SK-N-MC (cell line): ENCODE results near the gene ARHGAP30.
"Not testable (repeated sequence)": the region's sequence is repeated elsewhere in the genome, so short reads cannot be mapped to it uniquely, and the experiment has no call there.

Experiments
- DNase-seq: peaks from one replicate; pipeline ENCODE4 v3.0.0-alpha.2; 2011; ENCODE audit warnings: low read depth, low spot score
- H3K27ac ChIP-seq: fragments of 200-600 bp; sonication (generic); 2 replicates; pipeline ENCODE4 v1.5.1; 2016; ENCODE audit warnings: mixed run types
- H3K36me3 ChIP-seq: fragments of 200-600 bp; sonication (generic); 2 replicates; pipeline ENCODE4 v1.6.1; 2017; ENCODE audit warnings: antibody characterized with exemption, low read length, mixed read lengths; ENCODE audit not compliant: insufficient read depth
- H3K4me3 ChIP-seq: fragments of 200-600 bp; sonication (generic); 2 replicates; pipeline ENCODE4 v1.5.1; 2016
- H3K9ac ChIP-seq: fragments of 200-600 bp; sonication (generic); 2 replicates; pipeline ENCODE4 v1.8.0; 2017; ENCODE audit warnings: mixed run types, mixed read lengths; ENCODE audit not compliant: insufficient read length
- H3K9me3 ChIP-seq: fragments of 200-600 bp; sonication (generic); 2 replicates; pipeline ENCODE4 v1.6.1; 2017; ENCODE audit warnings: low read depth, mild to moderate bottlenecking, antibody characterized with exemption, low read length, moderate library complexity, mixed read lengths
- EZH2 ChIP-seq: fragments of 200-600 bp; sonication (generic); IDR thresholded peaks from one replicate; pipeline ENCODE4 v1.6.1; 2017; ENCODE audit warnings: antibody characterized with exemption
- FOXP2 ChIP-seq: optimal IDR thresholded peaks from 2 replicates; pipeline ENCODE3; 2011; ENCODE audit warnings: mild to moderate bottlenecking, moderate library complexity; ENCODE audit not compliant: insufficient read depth; ENCODE audit errors: extremely low read length, control extremely low read depth
- POLR2AphosphoS5 ChIP-seq: IDR thresholded peaks from 2 replicates; pipeline ENCODE4 v1.6.1; 2012; ENCODE audit warnings: mild to moderate bottlenecking, low read depth, low read length, borderline replicate concordance

Gene ARHGAP30

GRCh38 chr1:161068306-161069234, 1.1 kb downstream of the ARHGAP30 start:
- TF ChIP-seq FOXP2: no peak
- TF ChIP-seq POLR2AphosphoS5: no peak
- TF ChIP-seq EZH2: no peak

GRCh38 chr1:161066694-161067093, 3.0 kb downstream of the ARHGAP30 start:
- no peak for DNase-seq
- Histone ChIP-seq H3K36me3 (no peaks in the 10 kb centered on the region), H3K27ac (no peak overlapping the region), H3K9ac (no peak overlapping the region), H3K9me3 (no peaks in the 10 kb centered on the region), H3K4me3 (no peak overlapping the region)
- TF ChIP-seq POLR2AphosphoS5 (no peak), FOXP2 (no peak), EZH2 (no peak)

More at GRCh38 chr1:161068306-161069234, 1.1 kb downstream of the ARHGAP30 start:
- Histone ChIP-seq H3K4me3 (no peak overlapping the region), H3K9me3 (no peaks in the 10 kb centered on the region), H3K27ac (no peak overlapping the region), H3K36me3 (no peaks in the 10 kb centered on the region), H3K9ac (no peak overlapping the region)
- DNase-seq: no peak

- H3K4me3 ChIP-seq, DNase-seq, H3K9me3 ChIP-seq, H3K36me3 ChIP-seq, H3K9ac ChIP-seq, H3K27ac ChIP-seq: not testable (repeated sequence)
These were observed 4.0 kb downstream of the ARHGAP30 start for GRCh38 chr1:161065681-161066080.

- not testable (repeated sequence) for H3K9ac ChIP-seq, H3K36me3 ChIP-seq, H3K9me3 ChIP-seq, H3K4me3 ChIP-seq, DNase-seq, H3K27ac ChIP-seq
These were observed 5.8 kb downstream of the ARHGAP30 start for GRCh38 chr1:161063936-161064335.

- H3K9me3 ChIP-seq: no peaks in the 10 kb centered on the region
- H3K27ac ChIP-seq: no peak overlapping the region
- no peaks in the 10 kb centered on the region for H3K36me3 ChIP-seq
- no peak overlapping the region for H3K4me3 ChIP-seq
- no peak overlapping the region for H3K9ac ChIP-seq
- no peak for DNase-seq
- TF ChIP-seq EZH2 (no peak), FOXP2 (no peak), POLR2AphosphoS5 (no peak)
These were observed 8.3 kb downstream of the ARHGAP30 start for GRCh38 chr1:161061419-161061818.

GRCh38 chr1:161059293-161059692, 10.4 kb downstream of the ARHGAP30 start:
- H3K9ac ChIP-seq: no peak overlapping the region
- no peak for TF ChIP-seq EZH2
- no peak for TF ChIP-seq POLR2AphosphoS5
- TF ChIP-seq FOXP2: no peak
- H3K36me3 ChIP-seq: no peaks in the 10 kb centered on the region
- no peak for DNase-seq
- no peak overlapping the region for H3K4me3 ChIP-seq
- no peaks in the 10 kb centered on the region for H3K9me3 ChIP-seq
- no peak overlapping the region for H3K27ac ChIP-seq

- Histone ChIP-seq H3K36me3 (no peaks in the 10 kb centered on the region), H3K4me3 (no peak overlapping the region), H3K27ac (no peak overlapping the region), H3K9ac (no peak overlapping the region), H3K9me3 (no peaks in the 10 kb centered on the region)
- no peak for DNase-seq
- no peak for TF ChIP-seq EZH2
These were observed 14.9 kb downstream of the ARHGAP30 start for GRCh38 chr1:161054805-161055204.

GRCh38 chr1:161054232-161054631, 15.5 kb downstream of the ARHGAP30 start:
- TF ChIP-seq EZH2 (no peak), FOXP2 (no peak), POLR2AphosphoS5 (no peak)
- Histone ChIP-seq H3K9me3 (no peaks in the 10 kb centered on the region), H3K4me3 (no peak overlapping the region), H3K36me3 (no peaks in the 10 kb centered on the region), H3K9ac (no peak overlapping the region), H3K27ac (no peak overlapping the region)
- DNase-seq: no peak

GRCh38 chr1:161052899-161053298, 16.8 kb downstream of the ARHGAP30 start:
- no peak for DNase-seq
- TF ChIP-seq EZH2: no peak
- no peak for TF ChIP-seq FOXP2
- no peak for TF ChIP-seq POLR2AphosphoS5
- H3K36me3 ChIP-seq: no peaks in the 10 kb centered on the region
- no peak overlapping the region for H3K9ac ChIP-seq
- H3K9me3 ChIP-seq: no peaks in the 10 kb centered on the region
- no peak overlapping the region for H3K27ac ChIP-seq
- H3K4me3 ChIP-seq: no peak overlapping the region
